Activated naive CD8-positive, alpha-beta T cell treated with anti-CD3 and anti-CD28 coated beads for 36 hours (primary cell): Measurements from ENCODE around the gene CLEC2L. TPM values are rescaled to one million over a fixed set of nuclear protein-coding genes. Genes with fewer than 3 reads are reported as not detected.

Experiments used
- DNase-seq: peaks from one replicate; pipeline ENCODE4 v3.0.0; 2021
- H3K27ac Mint-ChIP-seq: one replicate; pipeline ENCODE4 v1.8.0; 2022; ENCODE audit warnings: mild to moderate bottlenecking, moderate library complexity, mixed read lengths
- H3K27me3 Mint-ChIP-seq: one replicate; pipeline ENCODE4 v1.8.0; 2022; ENCODE audit warnings: mild to moderate bottlenecking, mixed read lengths
- H3K36me3 Mint-ChIP-seq: one replicate; pipeline ENCODE4 v1.8.0; 2021; ENCODE audit warnings: mild to moderate bottlenecking, mixed read lengths
- H3K4me1 Mint-ChIP-seq: one replicate; pipeline ENCODE4 v1.8.0; 2021; ENCODE audit warnings: mixed read lengths
- H3K4me3 Mint-ChIP-seq: one replicate; pipeline ENCODE4 v1.8.0; 2022; ENCODE audit warnings: mild to moderate bottlenecking, moderate library complexity, mixed read lengths
- H3K9me3 Mint-ChIP-seq: one replicate; pipeline ENCODE4 v1.8.0; 2022; ENCODE audit warnings: mixed read lengths
- total RNA-seq, 2 experiments: library from RNA; stranded (reverse); gene quantifications; one replicate each; pipeline ENCODE4 v1.2.3, GENCODE V29; 2021

The CLEC2L gene
- total RNA-seq, 2 experiments from 2014 or later, result not detected

DNA sequence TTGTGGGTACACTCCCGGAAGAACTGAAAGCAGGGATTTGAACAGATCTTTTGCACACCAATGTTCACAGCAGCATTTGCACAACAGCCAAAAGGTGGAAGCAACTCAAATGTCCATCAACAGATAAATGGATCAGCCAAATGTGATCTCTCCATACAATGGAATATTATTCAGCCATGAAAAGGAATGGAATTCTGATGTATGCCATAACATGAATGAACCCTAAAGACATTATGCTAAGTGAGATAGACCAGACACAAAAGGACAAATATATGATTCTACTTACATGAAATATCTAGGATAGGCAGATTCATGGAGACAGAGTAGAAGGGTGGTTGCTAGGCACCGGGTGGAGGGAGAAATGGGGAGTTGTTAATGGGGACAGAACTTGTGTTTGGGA, 36.7 kb downstream of the CLEC2L start:
- Mint-ChIP-seq H3K27ac (no peak overlapping the region), H3K4me3 (no peak overlapping the region), H3K9me3 (peaks cover 3% of the 10 kb centered on the region), H3K36me3 (peaks cover 4% of the 10 kb centered on the region), H3K4me1 (peaks cover 2% of the 10 kb centered on the region), H3K27me3 (no peaks in the 10 kb centered on the region)
- DNase-seq, result no peak

DNA sequence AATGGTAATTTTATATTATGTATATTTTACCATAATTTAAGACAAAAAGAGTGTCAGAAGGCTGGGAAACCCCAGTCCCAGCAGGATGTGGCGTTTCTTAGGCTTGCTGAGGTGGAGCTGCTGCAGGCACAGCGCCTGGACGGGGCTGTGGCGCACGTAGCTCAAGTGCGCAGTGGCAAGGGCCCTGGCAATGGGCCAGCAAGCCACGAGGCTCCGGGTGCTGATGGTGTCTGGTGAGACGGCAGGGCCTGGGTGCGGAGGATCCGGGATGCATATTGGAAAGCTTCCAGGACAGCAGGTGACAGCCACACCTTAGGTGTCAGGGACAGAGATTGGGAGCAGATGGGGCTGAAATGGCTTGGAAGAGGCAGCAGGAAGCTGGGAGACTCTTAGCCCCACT, 37.2 kb downstream of the CLEC2L start:
- Mint-ChIP-seq H3K27me3 (no peaks in the 10 kb centered on the region), H3K36me3 (peaks cover 4% of the 10 kb centered on the region), H3K4me3 (no peak overlapping the region), H3K9me3 (peaks cover 3% of the 10 kb centered on the region), H3K4me1 (peaks cover 5% of the 10 kb centered on the region), H3K27ac (no peak overlapping the region)
- no peak for DNase-seq

DNA sequence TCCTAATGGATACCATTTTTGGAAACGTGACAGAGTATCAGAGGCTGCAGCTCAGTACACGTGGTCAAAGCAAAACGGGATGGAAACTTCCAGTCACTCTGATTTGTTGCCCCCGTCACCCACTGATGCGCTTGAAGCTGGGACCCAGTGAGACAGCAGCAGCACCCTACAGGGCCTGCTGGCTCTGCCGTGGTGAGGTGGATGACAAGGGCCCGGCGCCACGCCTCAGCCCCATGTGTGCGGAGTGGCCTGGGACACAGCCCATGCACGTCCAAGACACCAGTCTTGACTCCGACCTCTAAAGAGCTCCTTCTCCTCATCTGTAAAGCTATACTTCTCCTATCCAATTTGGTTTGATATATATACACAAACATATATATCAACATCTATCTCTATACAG, 39.0 kb downstream of the CLEC2L start:
- Mint-ChIP-seq H3K4me1 (peaks cover 8% of the 10 kb centered on the region), H3K4me3 (no peak overlapping the region), H3K9me3 (peaks cover 3% of the 10 kb centered on the region), H3K27me3 (no peaks in the 10 kb centered on the region), H3K27ac (no peak overlapping the region), H3K36me3 (peaks cover 7% of the 10 kb centered on the region)
- DNase-seq, result no peak

DNA sequence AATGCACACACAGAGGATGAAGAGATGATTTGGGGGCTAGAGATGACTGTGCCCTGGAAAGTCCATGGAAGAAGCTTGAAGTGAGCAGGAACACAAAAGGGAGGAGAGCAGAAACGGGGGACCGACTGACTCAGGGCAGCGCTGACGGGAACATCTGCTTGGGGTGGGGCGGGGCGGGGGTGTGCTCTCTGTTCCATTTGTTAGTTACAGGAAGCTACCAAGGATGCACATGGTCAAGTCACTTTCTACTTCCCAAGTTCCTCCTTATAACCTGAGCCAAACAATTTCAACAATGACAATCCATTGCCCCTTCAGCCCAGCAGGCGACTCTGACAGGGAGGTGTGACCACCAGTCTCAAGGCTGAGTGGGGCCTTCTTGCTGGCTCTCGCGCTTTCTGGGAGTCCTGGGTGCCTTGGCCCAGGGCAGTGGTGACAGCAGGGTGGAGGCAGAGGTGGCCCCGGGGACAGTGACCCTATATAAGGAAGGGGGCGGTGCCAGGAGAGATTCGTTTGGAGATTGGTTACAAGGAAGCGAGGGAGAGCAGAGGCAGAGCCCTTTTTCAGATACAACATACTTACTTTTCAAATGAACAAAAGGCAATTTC, 39.6 kb downstream of the CLEC2L start:
- Mint-ChIP-seq H3K9me3 (peaks cover 3% of the 10 kb centered on the region), H3K27me3 (no peaks in the 10 kb centered on the region), H3K27ac (no peak overlapping the region), H3K4me3 (no peak overlapping the region), H3K4me1 (peaks cover 8% of the 10 kb centered on the region), H3K36me3 (peaks cover 9% of the 10 kb centered on the region)
- no peak for DNase-seq

DNA sequence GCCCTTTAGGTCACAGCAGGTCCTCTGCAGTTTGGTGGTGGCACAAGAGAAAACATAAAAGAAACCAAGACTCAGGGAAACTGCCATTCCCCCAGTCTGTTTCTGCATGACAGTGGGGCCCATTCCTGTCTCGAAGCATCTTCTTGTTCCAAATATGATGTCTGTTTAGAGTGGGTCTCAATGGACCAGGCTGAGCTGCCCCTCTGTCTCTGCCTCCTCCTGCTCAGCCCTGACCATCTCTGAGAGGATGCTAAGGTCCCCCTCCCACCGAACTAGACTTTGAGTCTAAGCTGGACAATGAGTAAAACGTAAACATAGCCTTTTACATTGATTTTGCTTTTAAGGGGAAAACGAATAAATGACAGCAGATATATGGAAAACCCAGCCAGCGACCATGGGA, 40.4 kb downstream of the CLEC2L start:
- Mint-ChIP-seq H3K4me3 (no peak overlapping the region), H3K9me3 (peaks cover 3% of the 10 kb centered on the region), H3K27me3 (no peaks in the 10 kb centered on the region), H3K27ac (no peak overlapping the region), H3K4me1 (peaks cover 8% of the 10 kb centered on the region), H3K36me3 (peaks cover 12% of the 10 kb centered on the region)
- DNase-seq, result no peak

DNA sequence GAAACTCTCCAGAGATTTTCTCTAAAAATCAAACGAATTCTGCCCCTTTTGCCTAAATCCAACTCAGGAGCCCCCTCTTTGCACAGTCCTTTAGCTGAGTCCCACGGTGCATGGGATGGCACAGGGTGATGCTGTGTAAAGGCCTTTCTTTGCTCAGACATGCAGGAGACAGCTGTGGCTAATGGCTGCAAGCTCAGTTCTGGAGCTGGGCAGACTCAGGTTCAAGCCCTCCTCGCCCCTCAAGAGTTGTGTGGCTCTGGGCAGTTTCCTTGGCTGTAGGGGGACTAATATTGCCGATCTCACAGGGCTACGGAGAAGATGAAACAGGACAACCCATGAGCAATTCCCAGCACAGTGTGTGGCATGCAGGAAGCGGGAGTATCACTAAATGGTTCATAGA, 42.6 kb downstream of the CLEC2L start:
- Mint-ChIP-seq H3K4me3 (no peak overlapping the region), H3K9me3 (no peaks in the 10 kb centered on the region), H3K4me1 (peaks cover 8% of the 10 kb centered on the region), H3K27me3 (no peaks in the 10 kb centered on the region), H3K27ac (no peak overlapping the region), H3K36me3 (peaks cover 8% of the 10 kb centered on the region)
- no peak for DNase-seq

DNA sequence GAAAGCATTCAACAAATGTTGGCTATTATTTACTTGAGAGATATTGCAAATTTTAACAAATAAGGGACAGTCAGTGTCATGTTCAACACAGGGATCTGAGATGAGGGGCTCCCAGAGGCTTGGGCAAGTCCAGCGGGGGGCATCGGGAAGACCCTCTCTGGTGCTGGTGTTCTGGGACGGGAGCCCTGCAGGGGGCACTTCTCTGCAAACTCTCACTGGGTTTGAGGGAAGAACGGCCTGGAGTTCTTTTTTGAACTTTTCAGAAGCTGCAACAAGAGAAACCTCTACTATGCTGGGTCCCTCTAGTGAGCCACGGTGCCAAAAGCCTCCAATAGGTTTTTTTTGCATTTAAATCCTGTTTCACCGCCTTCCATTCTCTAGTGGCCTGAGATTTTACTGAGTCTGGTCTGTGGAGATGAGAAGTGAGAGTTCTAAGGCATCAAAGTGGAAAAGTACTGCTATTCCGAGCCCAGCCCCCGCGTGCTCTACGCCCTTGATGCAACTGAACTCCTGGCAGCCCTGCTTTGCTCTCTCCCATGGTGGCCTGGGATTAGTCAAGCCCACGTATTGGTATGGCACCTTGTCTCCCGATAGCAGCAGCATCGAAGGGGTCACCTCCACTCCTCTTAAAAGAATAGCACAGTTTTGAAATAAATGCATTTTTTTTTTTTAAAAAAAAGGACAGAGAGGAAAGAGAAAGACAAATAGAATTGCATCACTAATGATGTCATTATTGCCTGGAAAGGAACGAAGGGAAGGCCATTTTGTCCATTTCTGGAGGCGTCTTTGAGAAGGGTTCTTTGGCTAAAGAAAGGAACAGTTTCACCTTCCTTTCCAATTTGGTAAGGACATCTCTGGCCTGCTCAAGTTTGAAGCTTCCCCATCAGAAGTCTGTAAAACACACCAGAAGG, 43.5 kb downstream of the CLEC2L start:
- Mint-ChIP-seq H3K9me3 (no peaks in the 10 kb centered on the region), H3K36me3 (peaks cover 8% of the 10 kb centered on the region), H3K4me3 (no peak overlapping the region), H3K27ac (no peak overlapping the region), H3K27me3 (no peaks in the 10 kb centered on the region), H3K4me1 (peaks cover 8% of the 10 kb centered on the region)
- no peak for DNase-seq

DNA sequence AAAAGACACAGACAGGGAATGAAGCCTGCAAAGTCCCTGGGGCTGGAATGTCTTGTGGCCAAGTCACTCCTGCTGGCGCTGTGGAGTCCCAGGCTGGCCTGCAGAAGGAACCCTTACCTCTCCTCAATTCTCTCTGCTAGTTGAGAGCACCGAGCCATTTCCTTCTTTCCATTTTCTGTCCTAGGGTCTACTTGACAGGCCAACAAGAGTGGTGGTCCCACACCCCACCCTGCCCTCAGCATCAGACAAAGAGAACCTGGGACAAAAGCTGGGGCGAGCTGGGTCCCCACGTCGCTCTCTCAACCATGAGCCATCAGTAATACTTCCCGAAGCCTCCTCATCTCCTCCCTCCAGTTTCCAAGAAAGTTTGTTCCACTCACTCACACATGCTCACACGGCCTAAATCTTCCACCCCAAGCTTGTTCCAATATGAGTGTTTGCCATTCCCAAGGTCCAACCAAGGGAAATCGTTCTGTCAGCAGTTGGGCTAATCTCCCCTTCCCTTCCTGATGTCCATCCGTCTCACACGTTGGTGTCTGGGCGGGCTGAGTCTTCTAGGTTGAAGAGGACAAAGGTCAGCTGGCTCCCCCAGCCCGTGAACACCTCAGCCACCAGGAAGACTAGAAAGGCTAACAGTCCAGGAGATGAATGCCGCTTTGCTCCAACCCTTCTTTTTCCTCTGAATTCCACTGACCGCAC, 44.3 kb downstream of the CLEC2L start:
- Mint-ChIP-seq H3K4me1 (peaks cover 8% of the 10 kb centered on the region), H3K27ac (no peak overlapping the region), H3K36me3 (peaks cover 8% of the 10 kb centered on the region), H3K9me3 (no peaks in the 10 kb centered on the region), H3K4me3 (no peak overlapping the region), H3K27me3 (no peaks in the 10 kb centered on the region)
- DNase-seq, result no peak

DNA sequence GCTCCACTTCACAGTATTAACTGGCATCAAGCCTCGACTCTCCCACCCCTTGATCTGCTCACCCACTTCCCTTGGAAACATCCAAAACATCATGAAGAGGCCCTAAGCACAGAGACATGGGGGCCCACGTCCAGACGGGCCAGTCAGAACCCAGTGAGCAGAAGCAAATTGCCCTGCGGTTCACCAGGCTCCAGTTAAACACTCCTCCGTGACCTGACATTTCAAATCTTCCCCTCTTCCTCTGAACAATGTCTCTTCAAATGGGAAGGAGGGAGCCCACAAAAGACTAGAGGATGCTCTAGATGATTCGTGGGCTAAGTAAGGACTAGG, 44.8 kb downstream of the CLEC2L start:
- no peaks in the 10 kb centered on the region for H3K27me3 Mint-ChIP-seq
- H3K4me1 Mint-ChIP-seq, result peaks cover 7% of the 10 kb centered on the region
- H3K36me3 Mint-ChIP-seq, result peaks cover 10% of the 10 kb centered on the region
- DNase-seq, result no peak
- no peak overlapping the region for H3K4me3 Mint-ChIP-seq
- no peak overlapping the region for H3K27ac Mint-ChIP-seq
- H3K9me3 Mint-ChIP-seq, result no peaks in the 10 kb centered on the region

DNA sequence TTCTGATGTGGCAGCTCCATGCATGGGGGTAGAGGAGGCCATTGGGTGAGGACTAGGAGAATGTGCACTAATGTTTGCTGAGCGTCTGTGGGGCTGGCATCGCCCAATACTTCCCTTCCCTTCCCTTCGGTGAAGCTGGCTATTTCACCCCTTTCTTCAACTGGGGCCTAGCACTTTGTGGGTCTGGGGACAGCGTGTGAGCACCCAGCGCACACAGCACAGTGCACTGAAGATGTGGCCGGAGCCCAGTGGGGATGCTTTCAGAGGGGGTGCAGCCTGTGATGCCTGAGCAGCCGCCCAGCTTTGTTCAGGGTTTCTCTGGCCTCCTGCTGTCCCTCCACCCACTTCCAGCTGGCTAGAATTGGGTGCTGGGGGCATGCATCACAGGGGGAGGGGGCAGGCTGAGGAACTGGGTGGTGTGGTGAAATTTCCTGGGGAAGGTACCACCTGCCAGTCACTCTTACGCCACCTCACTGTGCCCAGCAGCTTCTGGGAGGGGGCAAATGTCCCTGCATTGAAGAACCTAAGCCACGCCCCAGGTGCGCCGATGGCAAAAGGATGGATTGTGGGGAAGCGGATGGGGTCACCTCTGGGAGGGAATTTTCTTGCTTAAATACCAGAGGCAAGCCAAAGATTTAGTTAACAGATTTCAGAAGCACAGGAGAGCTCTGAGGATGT, 45.5 kb downstream of the CLEC2L start:
- DNase-seq, result no peak
- no peak overlapping the region for H3K27ac Mint-ChIP-seq
- H3K36me3 Mint-ChIP-seq, result peaks cover 10% of the 10 kb centered on the region

DNA sequence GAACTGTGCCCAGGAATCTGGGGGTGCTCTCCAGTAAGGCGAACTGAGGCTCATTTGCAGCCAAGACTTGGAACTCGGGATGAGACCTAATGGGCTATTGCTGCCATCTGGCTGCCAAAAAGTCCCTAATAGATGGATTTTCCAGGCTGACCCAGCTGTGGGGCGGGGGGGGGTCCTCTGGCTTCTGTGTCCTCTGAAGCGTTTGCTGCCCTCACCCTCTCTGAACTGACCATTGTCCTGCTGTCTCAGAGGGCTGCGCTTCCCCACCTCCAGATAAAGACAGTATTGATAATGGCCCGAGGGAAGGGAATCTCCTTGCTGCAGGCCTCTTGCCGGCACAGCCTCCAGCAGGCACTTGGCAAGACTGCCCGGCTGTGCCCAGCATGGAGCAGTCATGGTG, 46.6 kb downstream of the CLEC2L start:
- H3K9me3 Mint-ChIP-seq, result no peaks in the 10 kb centered on the region
- peaks cover 10% of the 10 kb centered on the region for H3K36me3 Mint-ChIP-seq
- DNase-seq, result no peak
- H3K27ac Mint-ChIP-seq, result no peak overlapping the region
- no peaks in the 10 kb centered on the region for H3K27me3 Mint-ChIP-seq
- no peak overlapping the region for H3K4me3 Mint-ChIP-seq
- H3K4me1 Mint-ChIP-seq, result peaks cover 7% of the 10 kb centered on the region

More for the DNA sequence above, 45.5 kb downstream of the CLEC2L start:
- no peaks in the 10 kb centered on the region for H3K27me3 Mint-ChIP-seq
- peaks cover 7% of the 10 kb centered on the region for H3K4me1 Mint-ChIP-seq
- H3K4me3 Mint-ChIP-seq, result no peak overlapping the region
- H3K9me3 Mint-ChIP-seq, result no peaks in the 10 kb centered on the region

DNA sequence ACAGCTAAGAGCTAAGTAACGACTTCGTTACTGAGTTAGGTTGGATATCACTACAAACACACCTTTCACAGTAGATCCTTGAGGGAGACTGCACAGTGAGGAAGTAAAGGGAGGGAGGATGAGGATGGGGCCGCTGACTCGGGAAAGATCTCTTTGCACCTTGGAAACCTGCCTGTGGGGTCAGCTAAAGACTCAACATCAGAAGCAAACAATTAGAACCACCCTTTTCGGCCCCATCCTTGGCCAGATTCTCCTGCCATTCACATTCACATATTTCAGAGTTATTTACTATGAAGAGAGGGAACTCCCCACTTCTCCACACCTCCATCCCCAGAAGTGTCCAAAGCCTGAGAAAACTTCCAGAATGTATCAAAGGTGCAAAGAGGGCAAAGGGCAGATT, 47.1 kb downstream of the CLEC2L start:
- Mint-ChIP-seq H3K27ac (no peak overlapping the region), H3K36me3 (peaks cover 10% of the 10 kb centered on the region), H3K27me3 (no peaks in the 10 kb centered on the region), H3K9me3 (no peaks in the 10 kb centered on the region), H3K4me1 (peaks cover 3% of the 10 kb centered on the region), H3K4me3 (no peak overlapping the region)
- no peak for DNase-seq

DNA sequence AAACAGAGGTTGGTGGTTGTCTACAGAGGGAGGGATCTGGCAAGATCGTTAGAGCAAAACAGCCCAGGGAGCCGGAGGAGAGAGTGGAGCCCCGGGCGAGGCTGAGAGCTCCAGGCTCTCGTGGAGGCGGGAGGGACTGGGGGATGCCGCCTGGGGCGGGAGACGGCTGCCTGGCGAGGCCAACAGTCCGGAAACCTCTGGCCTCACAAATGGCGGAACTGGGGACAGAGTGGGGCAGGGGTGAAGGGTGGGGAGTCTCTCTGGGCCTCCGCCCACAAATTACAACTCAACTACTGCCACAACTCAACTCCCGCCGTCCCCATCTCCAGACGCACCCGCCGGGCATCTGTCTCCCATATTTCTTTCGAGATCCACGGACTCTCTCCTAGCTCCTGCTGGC, 47.7 kb downstream of the CLEC2L start:
- Mint-ChIP-seq H3K27me3 (no peaks in the 10 kb centered on the region), H3K36me3 (peaks cover 10% of the 10 kb centered on the region), H3K27ac (no peak overlapping the region), H3K4me3 (no peak overlapping the region), H3K4me1 (peaks cover under 1% of the 10 kb centered on the region), H3K9me3 (no peaks in the 10 kb centered on the region)
- DNase-seq, result no peak

DNA sequence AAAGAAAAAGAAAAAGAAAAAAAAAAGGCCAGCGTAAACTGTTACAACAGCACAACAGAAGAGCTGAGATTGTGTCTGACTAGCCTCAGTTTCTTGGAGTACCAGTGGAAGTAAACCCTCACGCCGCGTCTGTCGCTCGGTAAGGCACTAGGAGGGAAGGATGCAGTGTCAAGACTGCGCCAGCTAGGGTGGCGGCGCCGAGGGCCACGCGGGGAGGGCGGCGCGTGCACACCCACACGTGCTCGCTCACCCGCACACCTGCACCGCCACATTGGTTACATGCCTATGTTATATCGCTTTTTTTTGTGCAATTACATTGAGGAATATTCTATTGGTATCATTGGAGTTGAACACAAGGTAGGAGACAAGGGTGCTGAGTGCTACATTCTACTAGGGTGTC, 48.2 kb downstream of the CLEC2L start:
- Mint-ChIP-seq H3K4me3 (no peak overlapping the region), H3K4me1 (no peaks in the 10 kb centered on the region), H3K27me3 (no peaks in the 10 kb centered on the region), H3K36me3 (peaks cover 10% of the 10 kb centered on the region), H3K27ac (no peak overlapping the region), H3K9me3 (no peaks in the 10 kb centered on the region)
- no peak for DNase-seq

DNA sequence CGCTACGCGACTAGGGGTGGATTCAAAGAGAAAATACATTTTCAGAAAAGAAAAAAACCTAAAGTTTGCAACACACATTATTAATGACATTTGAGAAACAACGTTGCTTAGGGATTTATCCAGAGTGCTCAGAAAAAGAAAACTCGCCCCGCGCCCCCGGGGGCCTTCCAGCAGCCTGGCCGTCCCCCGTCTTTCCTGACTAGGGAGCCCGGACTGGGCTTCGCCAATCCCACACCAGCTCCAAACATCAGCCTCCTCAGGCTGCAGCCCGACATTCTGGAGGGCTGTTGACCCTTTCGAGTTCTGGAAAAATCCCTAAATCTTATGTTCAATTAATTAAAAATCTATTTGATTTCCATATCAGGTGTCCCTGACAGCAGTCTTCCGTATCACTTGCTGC, 48.6 kb downstream of the CLEC2L start:
- no peaks in the 10 kb centered on the region for H3K9me3 Mint-ChIP-seq
- no peak overlapping the region for H3K4me3 Mint-ChIP-seq
- H3K27me3 Mint-ChIP-seq, result no peaks in the 10 kb centered on the region
- H3K36me3 Mint-ChIP-seq, result peaks cover 8% of the 10 kb centered on the region
- no peak overlapping the region for H3K27ac Mint-ChIP-seq
- H3K4me1 Mint-ChIP-seq, result no peaks in the 10 kb centered on the region
- DNase-seq, result no peak
